GM12878 (cell line): ENCODE data around the gene UNC93B1. TPM values are rescaled to one million over a fixed set of nuclear protein-coding genes. Genes with fewer than 3 reads are reported as not detected.

Experiments
- ATAC-seq: fragments of 200-7000 bp; cut with Tn5 transposase; 3 replicates; pipeline ENCODE4 v1.9.1; 2020; ENCODE audit warnings: mild to moderate bottlenecking, moderate library complexity
- BruUV-seq: library from RNA; stranded (reverse); fragments of 400-500 nt; replicated peaks from 2 replicates; lab custom pipeline; 2021; lab: Mats Ljungman, UMichigan
- CTCF ChIA-PET: fragments of 300-600 bp; sonication (Branson Sonifier 250); formaldehyde crosslinking; extraction: SDS; loops from one replicate; lab custom pipeline; 2021; ENCODE audit warnings: inconsistent platforms; lab: Yijun Ruan, JAX
- POLR2A ChIA-PET: fragments of 350-600 bp; formaldehyde crosslinking; extraction: SDS; loops from one replicate; lab custom pipeline; 2021; ENCODE audit warnings: inconsistent platforms; lab: Charles Lee
- RAD21 ChIA-PET: fragments of 300-600 bp; sonication (Branson Sonifier 250); formaldehyde crosslinking; loops from one replicate; lab custom pipeline; 2023; ENCODE audit warnings: antibody characterized with exemption; ENCODE audit not compliant: unreplicated experiment; lab: Charles Lee
- SMC1A ChIA-PET: fragments of 300-600 bp; sonication (Branson Sonifier 250); formaldehyde crosslinking; loops from one replicate; lab custom pipeline; 2023; ENCODE audit not compliant: unreplicated experiment, uncharacterized antibody; lab: Charles Lee
- DNase-seq: peaks from one replicate; pipeline ENCODE4 v3.0.0-alpha.2; 2011; ENCODE audit warnings: low read depth, low spot score
- FAIRE-seq: peaks from 3 replicates; lab custom pipeline; 2011; peaks lifted over from hg19 to GRCh38; lab: Jason Lieb, UNC
- H2AFZ ChIP-seq: 2 replicates; pipeline ENCODE4 v1.6.0; 2011; ENCODE audit warnings: low read depth, low read length, control low read depth; ENCODE audit not compliant: control insufficient read depth
- H3K27ac ChIP-seq: 2 replicates; pipeline ENCODE4 v1.5.1; 2011; ENCODE audit warnings: control low read depth; ENCODE audit not compliant: control insufficient read depth, insufficient read depth
- H3K27me3 ChIP-seq, 2 experiments: replicated peaks in 1 of 2; 2 replicates each; pipeline versions ENCODE4 v1.6.0 to v1.6.1; 2011; ENCODE audit warnings: low read length in 1 of 2; ENCODE audit not compliant: control insufficient read depth in 2 of 2, insufficient read depth in 2 of 2
- H3K36me3 ChIP-seq, 2 experiments: 2 replicates each; pipeline ENCODE4 v1.5.1; 2011; ENCODE audit warnings: low read length in 1 of 2; ENCODE audit not compliant: control insufficient read depth in 2 of 2, insufficient read depth in 2 of 2
- H3K4me1 ChIP-seq: 2 replicates; pipeline ENCODE4 v1.6.1; 2011; ENCODE audit warnings: mild to moderate bottlenecking, low read length, moderate library complexity, mixed read lengths; ENCODE audit not compliant: control insufficient read depth, insufficient read depth
- H3K4me2 ChIP-seq: 2 replicates; pipeline ENCODE4 v1.6.0; 2011; ENCODE audit warnings: control low read depth; ENCODE audit not compliant: control insufficient read depth, insufficient read depth
- H3K4me3 ChIP-seq: fragments of 200-600 bp; sonication (generic); 2 replicates; pipeline ENCODE4 v1.5.1; 2016
- H3K79me2 ChIP-seq: 2 replicates; pipeline ENCODE4 v1.6.0; 2011; ENCODE audit warnings: low read length; ENCODE audit not compliant: control insufficient read depth, insufficient read depth
- H3K9ac ChIP-seq: 2 replicates; pipeline ENCODE4 v1.8.0; 2011; ENCODE audit warnings: low read length, control low read depth, mixed read lengths; ENCODE audit not compliant: control insufficient read depth, insufficient read depth
- H3K9me3 ChIP-seq: replicated peaks from 3 replicates; pipeline ENCODE4 v1.5.1; 2011; ENCODE audit warnings: mild to moderate bottlenecking, low read length; ENCODE audit not compliant: control insufficient read depth, insufficient read depth
- H4K20me1 ChIP-seq: 2 replicates; pipeline ENCODE4 v1.6.0; 2011; ENCODE audit not compliant: control insufficient read depth, insufficient read depth
- ASH2L ChIP-seq: fragments of 300-600, 200-600 bp; sonication (generic); IDR thresholded peaks from 2 replicates; pipeline ENCODE4 v1.6.1; 2017; ENCODE audit warnings: low read depth, mild to moderate bottlenecking, borderline replicate concordance
- BACH1 ChIP-seq: fragments of 450-650 bp; IDR thresholded peaks from 2 replicates; pipeline ENCODE4 v1.6.1; 2017; ENCODE audit warnings: mild to moderate bottlenecking, borderline replicate concordance
- CEBPB ChIP-seq, 2 experiments: fragments of 150-350 bp in 1 of 2; IDR thresholded peaks; 2 replicates each; pipeline ENCODE4 v1.6.1; 2012 to 2014; ENCODE audit warnings: low read depth in 2 of 2, low read length in 2 of 2, borderline replicate concordance in 1 of 2, inconsistent platforms in 1 of 2
- FOXM1 ChIP-seq: IDR thresholded peaks from 2 replicates; pipeline ENCODE4 v1.6.1; 2012; ENCODE audit warnings: low read depth, mild to moderate bottlenecking, inconsistent platforms, low read length, moderate library complexity
- IKZF2 ChIP-seq, 2 experiments: fragments of 450-650 bp; IDR thresholded peaks; 2 replicates each; pipeline ENCODE4 v1.6.1; 2017; ENCODE audit warnings: mild to moderate bottlenecking in 2 of 2, moderate library complexity in 2 of 2
- MTA3 ChIP-seq: IDR thresholded peaks from 2 replicates; pipeline ENCODE4 v1.6.1; 2012; ENCODE audit warnings: low read length, inconsistent platforms, borderline replicate concordance
- NFIC ChIP-seq: IDR thresholded peaks from 2 replicates; pipeline ENCODE4 v1.6.1; 2012; ENCODE audit warnings: low read depth, mild to moderate bottlenecking, inconsistent platforms, low read length, moderate library complexity
- RCOR1 ChIP-seq: conservative IDR thresholded peaks from 2 replicates; pipeline ENCODE4 v1.6.1; 2012; ENCODE audit warnings: low read depth, low read length, improper control_type of control experiment
- ZSCAN29 ChIP-seq: fragments of 450-650 bp; IDR thresholded peaks from 2 replicates; pipeline ENCODE4 v1.6.1; 2017; ENCODE audit warnings: mild to moderate bottlenecking, moderate library complexity
- WGBS: methylation state at CpG from one replicate; pipeline ENCODE4 v1.1.6; 2016; ENCODE audit warnings: low lambda C conversion rate; ENCODE audit not compliant: insufficient replicate concordance, insufficient coverage; ENCODE audit errors: missing lambda C conversion rate; 5-methylcytosine and 5-hydroxymethylcytosine counted together
- in situ Hi-C: fragments of 300-500 bp; cut with MboI; formaldehyde crosslinking; loops from 9 replicates; pipeline ENCODE4 v1.14.3; 2018; ENCODE audit warnings: mixed read lengths
- intact Hi-C: fragments of 100-400 bp; cut with micrococcal nuclease; formaldehyde crosslinking; loops from one replicate; pipeline ENCODE4 v1.14.2; 2022; ENCODE audit not compliant: unreplicated experiment
- polyA plus RNA-seq, 11 experiments: library from polyadenylated mRNA; depleted of rRNA in 4 of 11; unstranded in 6 of 11; stranded (reverse) in 5 of 11; fragments of >200 nt; fragmentation: Nextera tagmentation in 4 of 11; fragmentation: Illumina TruSeq in 1 of 11; extraction: Ambion mirVana in 4 of 11; extraction: Trizol in 1 of 11; gene quantifications; 1 replicate in 1 of 11; 2 replicates in 10 of 11; pipeline versions ENCODE4 v1.2.1 to v1.2.3, GENCODE V29; 2011 to 2016; ENCODE audit warnings: inconsistent platforms in 2 of 11, missing spikeins in 2 of 11, low read depth in 1 of 11
- total RNA-seq, 4 experiments: library from RNA; depleted of rRNA in 3 of 4; stranded (reverse); fragments of >200 nt in 3 of 4; fragmentation: Illumina TruSeq in 1 of 4; extraction: Trizol in 1 of 4; gene quantifications; 2 replicates each; pipeline versions ENCODE4 v1.2.1 to v1.2.3, GENCODE V29; 2013 to 2021
- TF ChIP-seq, protein P1 (sequence below): fragments of 150-350 bp; IDR thresholded peaks from 2 replicates; pipeline ENCODE4 v1.6.1; 2014; ENCODE audit warnings: mild to moderate bottlenecking, low read depth, low read length
- TF ChIP-seq, protein P2 (sequence below): fragments of 450-650 bp; conservative IDR thresholded peaks from 2 replicates; pipeline ENCODE4 v1.6.1; 2017; ENCODE audit warnings: mild to moderate bottlenecking, moderate library complexity
- TF ChIP-seq, protein P3 (sequence below): fragments of 450-650 bp; IDR thresholded peaks from 2 replicates; pipeline ENCODE4 v1.6.1; 2016; ENCODE audit warnings: mild to moderate bottlenecking
- TF ChIP-seq, protein P4 (sequence below): fragments of 450-650 bp; IDR thresholded peaks from 2 replicates; pipeline ENCODE4 v1.6.1; 2018; ENCODE audit warnings: borderline replicate concordance, mild to moderate bottlenecking; ENCODE audit not compliant: partially characterized antibody
- TF ChIP-seq, protein P5 (sequence below): IDR thresholded peaks from 2 replicates; pipeline ENCODE4 v1.6.1; 2011; ENCODE audit warnings: borderline replicate concordance, low read depth, mild to moderate bottlenecking, moderate library complexity, mixed read lengths, low read length; ENCODE audit not compliant: insufficient read depth; ENCODE audit errors: extremely low read length

The UNC93B1 gene
- total and polyA plus RNA-seq, 10 of the 15 experiments (the other 5 are each of a cell fraction or from before 2014, with no cell fraction given): 1.3 to 79.7 (median 36.3) TPM

DNA sequence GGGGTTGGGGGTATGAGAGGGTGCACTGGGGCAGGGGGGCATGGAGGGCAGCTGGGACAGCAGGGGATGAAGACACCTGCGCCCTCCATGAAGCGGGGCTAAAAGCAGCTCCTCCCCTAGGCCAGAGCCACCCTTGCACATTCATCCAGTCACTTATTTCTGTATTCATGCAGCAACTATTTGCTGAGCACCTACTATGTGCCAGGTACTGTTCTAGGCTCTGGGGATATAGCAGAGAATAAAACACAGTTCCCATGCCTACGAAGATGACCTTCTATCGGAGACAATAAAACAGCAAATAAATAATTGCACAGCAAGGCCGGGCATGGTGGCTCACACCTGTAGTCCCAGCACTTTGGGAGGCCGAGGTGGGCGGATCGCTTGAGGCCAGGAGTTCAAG, 11.6 kb upstream of the UNC93B1 start:
- no peak for TF ChIP-seq ASH2L
- TF ChIP-seq, protein P1, sequence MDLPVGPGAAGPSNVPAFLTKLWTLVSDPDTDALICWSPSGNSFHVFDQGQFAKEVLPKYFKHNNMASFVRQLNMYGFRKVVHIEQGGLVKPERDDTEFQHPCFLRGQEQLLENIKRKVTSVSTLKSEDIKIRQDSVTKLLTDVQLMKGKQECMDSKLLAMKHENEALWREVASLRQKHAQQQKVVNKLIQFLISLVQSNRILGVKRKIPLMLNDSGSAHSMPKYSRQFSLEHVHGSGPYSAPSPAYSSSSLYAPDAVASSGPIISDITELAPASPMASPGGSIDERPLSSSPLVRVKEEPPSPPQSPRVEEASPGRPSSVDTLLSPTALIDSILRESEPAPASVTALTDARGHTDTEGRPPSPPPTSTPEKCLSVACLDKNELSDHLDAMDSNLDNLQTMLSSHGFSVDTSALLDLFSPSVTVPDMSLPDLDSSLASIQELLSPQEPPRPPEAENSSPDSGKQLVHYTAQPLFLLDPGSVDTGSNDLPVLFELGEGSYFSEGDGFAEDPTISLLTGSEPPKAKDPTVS: no peak
- no peak for TF ChIP-seq BACH1
- TF ChIP-seq NFIC: no peak
- no peak for TF ChIP-seq MTA3
- no peak for TF ChIP-seq RCOR1
- TF ChIP-seq, protein P2, sequence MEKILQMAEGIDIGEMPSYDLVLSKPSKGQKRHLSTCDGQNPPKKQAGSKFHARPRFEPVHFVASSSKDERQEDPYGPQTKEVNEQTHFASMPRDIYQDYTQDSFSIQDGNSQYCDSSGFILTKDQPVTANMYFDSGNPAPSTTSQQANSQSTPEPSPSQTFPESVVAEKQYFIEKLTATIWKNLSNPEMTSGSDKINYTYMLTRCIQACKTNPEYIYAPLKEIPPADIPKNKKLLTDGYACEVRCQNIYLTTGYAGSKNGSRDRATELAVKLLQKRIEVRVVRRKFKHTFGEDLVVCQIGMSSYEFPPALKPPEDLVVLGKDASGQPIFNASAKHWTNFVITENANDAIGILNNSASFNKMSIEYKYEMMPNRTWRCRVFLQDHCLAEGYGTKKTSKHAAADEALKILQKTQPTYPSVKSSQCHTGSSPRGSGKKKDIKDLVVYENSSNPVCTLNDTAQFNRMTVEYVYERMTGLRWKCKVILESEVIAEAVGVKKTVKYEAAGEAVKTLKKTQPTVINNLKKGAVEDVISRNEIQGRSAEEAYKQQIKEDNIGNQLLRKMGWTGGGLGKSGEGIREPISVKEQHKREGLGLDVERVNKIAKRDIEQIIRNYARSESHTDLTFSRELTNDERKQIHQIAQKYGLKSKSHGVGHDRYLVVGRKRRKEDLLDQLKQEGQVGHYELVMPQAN: no peak
- TF ChIP-seq, protein P3, sequence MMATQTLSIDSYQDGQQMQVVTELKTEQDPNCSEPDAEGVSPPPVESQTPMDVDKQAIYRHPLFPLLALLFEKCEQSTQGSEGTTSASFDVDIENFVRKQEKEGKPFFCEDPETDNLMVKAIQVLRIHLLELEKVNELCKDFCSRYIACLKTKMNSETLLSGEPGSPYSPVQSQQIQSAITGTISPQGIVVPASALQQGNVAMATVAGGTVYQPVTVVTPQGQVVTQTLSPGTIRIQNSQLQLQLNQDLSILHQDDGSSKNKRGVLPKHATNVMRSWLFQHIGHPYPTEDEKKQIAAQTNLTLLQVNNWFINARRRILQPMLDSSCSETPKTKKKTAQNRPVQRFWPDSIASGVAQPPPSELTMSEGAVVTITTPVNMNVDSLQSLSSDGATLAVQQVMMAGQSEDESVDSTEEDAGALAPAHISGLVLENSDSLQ: no peak
- TF ChIP-seq IKZF2 (IDR thresholded peaks at IDR 0.05): no peak
- no peak for TF ChIP-seq FOXM1
- TF ChIP-seq, protein P4, sequence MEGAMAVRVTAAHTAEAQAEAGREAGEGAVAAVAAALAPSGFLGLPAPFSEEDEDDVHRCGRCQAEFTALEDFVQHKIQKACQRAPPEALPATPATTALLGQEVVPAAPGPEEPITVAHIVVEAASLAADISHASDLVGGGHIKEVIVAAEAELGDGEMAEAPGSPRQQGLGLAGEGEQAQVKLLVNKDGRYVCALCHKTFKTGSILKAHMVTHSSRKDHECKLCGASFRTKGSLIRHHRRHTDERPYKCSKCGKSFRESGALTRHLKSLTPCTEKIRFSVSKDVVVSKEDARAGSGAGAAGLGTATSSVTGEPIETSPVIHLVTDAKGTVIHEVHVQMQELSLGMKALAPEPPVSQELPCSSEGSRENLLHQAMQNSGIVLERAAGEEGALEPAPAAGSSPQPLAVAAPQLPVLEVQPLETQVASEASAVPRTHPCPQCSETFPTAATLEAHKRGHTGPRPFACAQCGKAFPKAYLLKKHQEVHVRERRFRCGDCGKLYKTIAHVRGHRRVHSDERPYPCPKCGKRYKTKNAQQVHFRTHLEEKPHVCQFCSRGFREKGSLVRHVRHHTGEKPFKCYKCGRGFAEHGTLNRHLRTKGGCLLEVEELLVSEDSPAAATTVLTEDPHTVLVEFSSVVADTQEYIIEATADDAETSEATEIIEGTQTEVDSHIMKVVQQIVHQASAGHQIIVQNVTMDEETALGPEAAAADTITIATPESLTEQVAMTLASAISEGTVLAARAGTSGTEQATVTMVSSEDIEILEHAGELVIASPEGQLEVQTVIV: no peak
- no peak for TF ChIP-seq CEBPB (IDR thresholded peaks at IDR 0.05; ENCODE audit: borderline replicate concordance in 1 of 2, low read depth in 2 of 2, low read length in 2 of 2)
- no peak for TF ChIP-seq ZSCAN29
- TF ChIP-seq, protein P5, sequence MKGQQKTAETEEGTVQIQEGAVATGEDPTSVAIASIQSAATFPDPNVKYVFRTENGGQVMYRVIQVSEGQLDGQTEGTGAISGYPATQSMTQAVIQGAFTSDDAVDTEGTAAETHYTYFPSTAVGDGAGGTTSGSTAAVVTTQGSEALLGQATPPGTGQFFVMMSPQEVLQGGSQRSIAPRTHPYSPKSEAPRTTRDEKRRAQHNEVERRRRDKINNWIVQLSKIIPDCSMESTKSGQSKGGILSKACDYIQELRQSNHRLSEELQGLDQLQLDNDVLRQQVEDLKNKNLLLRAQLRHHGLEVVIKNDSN: no peak
- H3K27me3 ChIP-seq: no peaks in the 10 kb centered on the region; a peak in 1 of 4 replicates
- H4K20me1 ChIP-seq: no peaks in the 10 kb centered on the region
- in situ Hi-C loops: no loop called here
- no peak overlapping the region for H3K27ac ChIP-seq
- H3K79me2 ChIP-seq: no peaks in the 10 kb centered on the region
- H3K9me3 ChIP-seq: no peaks in the 10 kb centered on the region
- no peak for FAIRE-seq
- SMC1A ChIA-PET: no interaction called here
- no peaks in the 10 kb centered on the region for H3K36me3 ChIP-seq
- ATAC-seq: no peak
- intact Hi-C loops: no loop called here
- H2AFZ ChIP-seq: no peak overlapping the region
- POLR2A ChIA-PET: no interaction called here
- BruUV-seq: no TSS peak
- H3K9ac ChIP-seq: no peak overlapping the region
- no peak overlapping the region for H3K4me3 ChIP-seq
- 80% methylated on average over 8 of the region's 8 CpGs for WGBS
- CTCF ChIA-PET: interaction anchor here (2.6 kb wide), 1 partner anchor 193 kb away, joined by 6 read pairs; no protein-coding TSS in a partner anchor
- H3K4me1 ChIP-seq: no peaks in the 10 kb centered on the region
- H3K4me2 ChIP-seq: no peak overlapping the region
- RAD21 ChIA-PET: no interaction called here
- DNase-seq: no peak
